ENCODE measurements around the gene CACNA1I. TPM values are rescaled to one million over a fixed set of nuclear protein-coding genes. Genes with fewer than 3 reads are reported as not detected.

CACNA1I gene
- total RNA-seq, 1 donor from 2014 or later, result not detected

GRCh38 chr22:39598017-39598965, 27.7 kb downstream of the CACNA1I start:
- DNase-seq, result peak; percentile 35

GRCh38 chr22:39600491-39601179, 30.1 kb downstream of the CACNA1I start:
- no peak for DNase-seq

GRCh38 chr22:39601180-39601535, 30.6 kb downstream of the CACNA1I start:
- DNase-seq, result no peak

GRCh38 chr22:39603345-39603744, 32.8 kb downstream of the CACNA1I start:
- no peak for DNase-seq

GRCh38 chr22:39610246-39610645, 39.7 kb downstream of the CACNA1I start:
- no peak for DNase-seq

GRCh38 chr22:39610766-39611165, 40.2 kb downstream of the CACNA1I start:
- DNase-seq, result no peak

GRCh38 chr22:39611360-39611759, 40.8 kb downstream of the CACNA1I start:
- no peak for DNase-seq

- DNase-seq, result no peak
These were observed 42.4 kb downstream of the CACNA1I start for GRCh38 chr22:39612811-39613548.

- DNase-seq, result no peak
These were observed 43.0 kb downstream of the CACNA1I start for GRCh38 chr22:39613549-39613921.

- no peak for DNase-seq
These were observed 43.9 kb downstream of the CACNA1I start for GRCh38 chr22:39614442-39614841.

- no peak for DNase-seq
These were observed 45.5 kb downstream of the CACNA1I start for GRCh38 chr22:39616051-39616450.

GRCh38 chr22:39616781-39617180, 46.2 kb downstream of the CACNA1I start:
- no peak for DNase-seq

GRCh38 chr22:39617342-39617741, 46.8 kb downstream of the CACNA1I start:
- DNase-seq, result no peak

- no peak for DNase-seq
These were observed 47.6 kb downstream of the CACNA1I start for GRCh38 chr22:39617970-39618757.

- DNase-seq, result no peak
These were observed 48.5 kb downstream of the CACNA1I start for GRCh38 chr22:39618996-39619530.

- no peak for DNase-seq
These were observed 50.6 kb downstream of the CACNA1I start for GRCh38 chr22:39620924-39621690.

GRCh38 chr22:39621826-39622225, 51.3 kb downstream of the CACNA1I start:
- no peak for DNase-seq

- DNase-seq, result peak; percentile 70
These were observed 52.4 kb downstream of the CACNA1I start for GRCh38 chr22:39622881-39623367.

- DNase-seq, result no peak
These were observed 53.3 kb downstream of the CACNA1I start for GRCh38 chr22:39623603-39624500.

GRCh38 chr22:39624501-39624821, 53.9 kb downstream of the CACNA1I start:
- no peak for DNase-seq
